IMR-90 (cell line): Measurements from ENCODE around the gene NEGR1. TPM values are rescaled to one million over a fixed set of nuclear protein-coding genes. Genes with fewer than 3 reads are reported as not detected.

Source experiments
- ATAC-seq: fragments of 200-7000 bp; cut with Tn5 transposase; 2 replicates; pipeline ENCODE4 v1.9.1; 2020; ENCODE audit warnings: low read depth, mild to moderate bottlenecking, moderate library complexity
- BruUV-seq: library from RNA; stranded (reverse); fragments of 400-500 nt; replicated peaks from 2 replicates; lab custom pipeline; 2021; lab: Mats Ljungman, UMichigan
- CTCF ChIA-PET: fragments of 300-600 bp; formaldehyde crosslinking; extraction: SDS; loops from one replicate; lab custom pipeline; 2021; ENCODE audit warnings: antibody characterized with exemption; lab: Yijun Ruan, JAX
- POLR2A ChIA-PET: fragments of 300-600 bp; sonication (Branson Sonifier 250); formaldehyde crosslinking; loops from one replicate; lab custom pipeline; 2022; ENCODE audit warnings: antibody characterized with exemption; ENCODE audit not compliant: unreplicated experiment; lab: Charles Lee
- DNase-seq: peaks from one replicate; pipeline ENCODE4 v3.0.0; 2013
- H2AFZ ChIP-seq: replicated peaks from 2 replicates; pipeline ENCODE3; 2013; ENCODE audit warnings: low read length, mild to moderate bottlenecking; ENCODE audit not compliant: poor library complexity
- H2AK5ac ChIP-seq: 2 replicates; pipeline ENCODE4 v1.6.1; 2013; ENCODE audit warnings: low read depth, low read length, inconsistent platforms
- H2AK9ac ChIP-seq: replicated peaks from 2 replicates; pipeline ENCODE3; 2013; ENCODE audit warnings: mild to moderate bottlenecking, low read depth, low read length, moderate library complexity; ENCODE audit not compliant: poor library complexity
- H2BK120ac ChIP-seq: 2 replicates; pipeline ENCODE4 v1.6.1; 2013; ENCODE audit warnings: low read depth, low read length, inconsistent platforms
- H2BK15ac ChIP-seq: 3 replicates; pipeline ENCODE4 v1.6.1; 2013; ENCODE audit warnings: low read depth, low read length, inconsistent platforms
- H2BK20ac ChIP-seq: 2 replicates; pipeline ENCODE4 v1.6.1; 2013; ENCODE audit warnings: low read depth, mild to moderate bottlenecking, inconsistent platforms, low read length, moderate library complexity
- H2BK5ac ChIP-seq: 2 replicates; pipeline ENCODE4 v1.6.1; 2013; ENCODE audit warnings: mild to moderate bottlenecking, low read depth, low read length, inconsistent platforms; ENCODE audit not compliant: poor library complexity, severe bottlenecking
- H3K14ac ChIP-seq: replicated peaks from 2 replicates; pipeline ENCODE4 v1.6.1; 2013; ENCODE audit warnings: low read depth, low read length, inconsistent platforms
- H3K18ac ChIP-seq: 2 replicates; pipeline ENCODE4 v1.6.1; 2013; ENCODE audit warnings: low read depth, low read length, control low read depth
- H3K23ac ChIP-seq: 2 replicates; pipeline ENCODE4 v1.6.1; 2013; ENCODE audit warnings: low read depth, low read length, inconsistent platforms
- H3K27ac ChIP-seq: 2 replicates; pipeline ENCODE4 v1.5.1; 2013; ENCODE audit warnings: mild to moderate bottlenecking, control low read depth, low read length; ENCODE audit not compliant: insufficient read depth
- H3K27me3 ChIP-seq: 2 replicates; pipeline ENCODE4 v1.6.1; 2013; ENCODE audit warnings: low read length; ENCODE audit not compliant: control insufficient read depth, insufficient read depth
- H3K36me3 ChIP-seq: 2 replicates; pipeline ENCODE4 v1.6.1; 2013; ENCODE audit warnings: low read length, mixed read lengths; ENCODE audit not compliant: control insufficient read depth, insufficient read depth
- H3K4ac ChIP-seq: 2 replicates; pipeline ENCODE4 v1.6.1; 2013; ENCODE audit warnings: low read depth, low read length, inconsistent platforms
- H3K4me1 ChIP-seq: 2 replicates; pipeline ENCODE4 v1.6.1; 2013; ENCODE audit warnings: low read length, mixed read lengths; ENCODE audit not compliant: control insufficient read depth, insufficient read depth
- H3K4me2 ChIP-seq: 2 replicates; pipeline ENCODE4 v1.6.1; 2013; ENCODE audit warnings: low read depth, mild to moderate bottlenecking, control low read depth, low read length, moderate library complexity
- H3K4me3 ChIP-seq: 2 replicates; pipeline ENCODE4 v1.5.1; 2013; ENCODE audit warnings: low read depth, mild to moderate bottlenecking, control low read depth, low read length, moderate library complexity; ENCODE audit not compliant: insufficient read depth
- H3K56ac ChIP-seq: 2 replicates; pipeline ENCODE4 v1.6.1; 2013; ENCODE audit warnings: low read length, inconsistent platforms; ENCODE audit not compliant: insufficient read depth; ENCODE audit errors: extremely low read depth
- H3K79me1 ChIP-seq, 2 experiments: 2 replicates each; pipeline ENCODE4 v1.6.1; 2013; ENCODE audit warnings: low read length in 2 of 2, inconsistent platforms in 1 of 2, low read depth in 1 of 2
- H3K9ac ChIP-seq: 2 replicates; pipeline ENCODE4 v1.6.1; 2013; ENCODE audit warnings: low read depth, low read length, control low read depth
- H3K9me1 ChIP-seq: 2 replicates; pipeline ENCODE4 v1.6.1; 2013; ENCODE audit warnings: low read length, inconsistent platforms; ENCODE audit not compliant: insufficient read depth
- H3K9me3 ChIP-seq: 2 replicates; pipeline ENCODE4 v1.6.1; 2013; ENCODE audit warnings: low read length; ENCODE audit not compliant: control insufficient read depth, insufficient read depth
- H4K20me1 ChIP-seq: 2 replicates; pipeline ENCODE4 v1.6.1; 2013; ENCODE audit warnings: low read length, inconsistent platforms; ENCODE audit not compliant: insufficient read depth
- H4K5ac ChIP-seq: 2 replicates; pipeline ENCODE4 v1.6.1; 2013; ENCODE audit warnings: mild to moderate bottlenecking, low read depth, low read length, control low read depth
- H4K8ac ChIP-seq, 2 experiments: 2 replicates each; pipeline ENCODE4 v1.6.1; 2013; ENCODE audit warnings: low read depth in 2 of 2, low read length in 2 of 2, control low read depth in 1 of 2, inconsistent platforms in 1 of 2
- H4K91ac ChIP-seq: 2 replicates; pipeline ENCODE4 v1.6.1; 2013; ENCODE audit warnings: low read depth, low read length, inconsistent platforms; ENCODE audit not compliant: insufficient read depth
- BHLHE40 ChIP-seq: fragments of 150-350 bp; IDR thresholded peaks from 2 replicates; pipeline ENCODE4 v1.6.1; 2016; ENCODE audit warnings: mild to moderate bottlenecking, low read depth, low read length
- CEBPB ChIP-seq: IDR thresholded peaks from 2 replicates; pipeline ENCODE4 v1.6.1; 2012; ENCODE audit warnings: low read depth, low read length, improper control_type of control experiment
- CHD1 ChIP-seq: IDR thresholded peaks from 2 replicates; pipeline ENCODE4 v1.6.1; 2012; ENCODE audit warnings: low read depth, low read length, improper control_type of control experiment
- FOS ChIP-seq: fragments of 150-350 bp; IDR thresholded peaks from 2 replicates; pipeline ENCODE4 v1.6.1; 2016; ENCODE audit warnings: low read depth, low read length
- MAFK ChIP-seq: IDR thresholded peaks from 2 replicates; pipeline ENCODE4 v1.6.1; 2012; ENCODE audit warnings: low read depth, low read length, improper control_type of control experiment
- MAZ ChIP-seq: IDR thresholded peaks from 2 replicates; pipeline ENCODE4 v1.6.1; 2012; ENCODE audit warnings: low read depth, mild to moderate bottlenecking, low read length, improper control_type of control experiment, moderate library complexity, borderline replicate concordance
- MXI1 ChIP-seq: IDR thresholded peaks from 2 replicates; pipeline ENCODE4 v1.6.1; 2012; ENCODE audit warnings: low read depth, mild to moderate bottlenecking, low read length, moderate library complexity, borderline replicate concordance
- WGBS, 2 experiments: methylation state at CpG; one replicate each; pipeline versions ENCODE4 v1.1.5 to v1.1.7; 2013; ENCODE audit warnings: missing lambda C conversion rate in 2 of 2; ENCODE audit not compliant: insufficient read length in 1 of 2; ENCODE audit errors: extremely low coverage in 2 of 2; 5-methylcytosine and 5-hydroxymethylcytosine counted together
- dilution Hi-C: fragments of 300-500 bp; cut with HindIII; formaldehyde crosslinking; loops from one replicate; pipeline ENCODE4 v1.14.3; 2018; ENCODE audit warnings: low sequenced_read_pairs; ENCODE audit not compliant: unreplicated experiment
- in situ Hi-C: fragments of 300-500 bp; cut with MboI; formaldehyde crosslinking; loops from 3 replicates; pipeline ENCODE4 v1.14.3; 2019; ENCODE audit warnings: low sequenced_read_pairs, inconsistent platforms, mixed read lengths
- intact Hi-C: fragments of 100-400 bp; cut with micrococcal nuclease; formaldehyde crosslinking; loops from 2 replicates; pipeline ENCODE4 v1.10.0; 2022
- polyA plus RNA-seq, 3 experiments: library from polyadenylated mRNA; depleted of rRNA; stranded (reverse); fragments of >200 nt; gene quantifications; 2 replicates each; pipeline ENCODE4 v1.2.3, GENCODE V29; 2012; ENCODE audit warnings: low replicate concordance in 1 of 3
- total RNA-seq: library from RNA; depleted of rRNA; stranded (reverse); fragments of >200 nt; gene quantifications from 2 replicates; pipeline ENCODE4 v1.2.3, GENCODE V29; 2012
- TF ChIP-seq, protein P1 (sequence below): fragments of 150-350 bp; IDR thresholded peaks from 2 replicates; pipeline ENCODE4 v1.6.1; 2017; ENCODE audit warnings: mild to moderate bottlenecking, antibody characterized with exemption, low read length, low read depth

Gene NEGR1
- total and polyA plus RNA-seq, 2 of the 4 experiments (the other 2 are of a cell fraction), result 5.1 to 9.1 TPM

DNA sequence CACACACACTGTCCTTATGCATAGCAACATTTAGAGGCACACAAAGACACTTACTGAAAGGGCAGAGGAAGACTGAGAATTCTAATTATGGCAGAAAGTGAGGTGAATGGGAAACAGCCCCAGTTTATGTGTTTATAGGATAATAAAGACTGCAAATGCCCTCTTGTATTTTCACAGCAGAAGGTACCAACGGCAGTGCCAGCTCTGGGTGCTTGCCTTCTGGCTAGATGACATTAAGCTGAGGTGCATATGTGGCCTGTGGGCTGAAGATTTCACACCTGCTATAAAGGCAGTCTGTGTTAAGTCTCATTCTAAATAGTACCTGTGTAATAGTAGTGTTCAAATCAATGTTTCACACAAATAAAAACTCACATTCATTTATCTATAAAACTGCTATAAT lies 854.3 kb downstream of the NEGR1 start:
- Histone ChIP-seq H3K36me3 (no peaks in the 10 kb centered on the region), H2BK120ac (no peak overlapping the region), H3K56ac (no peak overlapping the region), H3K14ac (no peak overlapping the region), H3K4me1 (no peaks in the 10 kb centered on the region), H3K27ac (no peak overlapping the region), H2BK5ac (no peak overlapping the region), H3K27me3 (no peaks in the 10 kb centered on the region), H3K9me3 (no peaks in the 10 kb centered on the region), H2AFZ (no peak overlapping the region), H4K5ac (no peak overlapping the region), H4K91ac (no peak overlapping the region), H2AK9ac (no peak overlapping the region), H3K23ac (no peak overlapping the region), H3K18ac (no peak overlapping the region), H3K4ac (no peak overlapping the region), H3K79me1 (no peaks in the 10 kb centered on the region; a peak in 1 of 4 replicates), H3K4me2 (no peak overlapping the region), H3K9ac (no peak overlapping the region), H2AK5ac (no peak overlapping the region), H2BK20ac (no peak overlapping the region), H4K8ac (no peak overlapping the region), H3K9me1 (no peaks in the 10 kb centered on the region), H2BK15ac (no peak overlapping the region), H3K4me3 (no peak overlapping the region), H4K20me1 (no peaks in the 10 kb centered on the region)
- ChIA-PET POLR2A (no interaction called here), CTCF (no interaction called here)
- intact Hi-C loops, result no loop called here
- in situ Hi-C loops, result no loop called here
- no peak for DNase-seq
- TF ChIP-seq FOS (no peak), MAFK (no peak), MXI1 (no peak), CHD1 (no peak), BHLHE40 (no peak), MAZ (no peak), CEBPB (no peak)
- TF ChIP-seq, protein P1, sequence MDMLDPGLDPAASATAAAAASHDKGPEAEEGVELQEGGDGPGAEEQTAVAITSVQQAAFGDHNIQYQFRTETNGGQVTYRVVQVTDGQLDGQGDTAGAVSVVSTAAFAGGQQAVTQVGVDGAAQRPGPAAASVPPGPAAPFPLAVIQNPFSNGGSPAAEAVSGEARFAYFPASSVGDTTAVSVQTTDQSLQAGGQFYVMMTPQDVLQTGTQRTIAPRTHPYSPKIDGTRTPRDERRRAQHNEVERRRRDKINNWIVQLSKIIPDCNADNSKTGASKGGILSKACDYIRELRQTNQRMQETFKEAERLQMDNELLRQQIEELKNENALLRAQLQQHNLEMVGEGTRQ, result no peak
- no peak for ATAC-seq
- no CpG with 5 or more reads among the region's 1 CpG for WGBS, 2 experiments
- dilution Hi-C loops, result no loop called here
- no TSS peak for BruUV-seq
